Cardiac fibroblast (primary cell): ENCODE data around the gene SYTL2.

Experiments used
- DNase-seq, 2 donors: peaks; one replicate each; pipeline versions ENCODE4 v3.0.0 to v3.0.0-alpha.2; 2010; ENCODE audit warnings: low read depth in 2 of 2
- H3K4me3 ChIP-seq, 2 donors: replicated peaks in 1 of 2; 1 replicate in 1 of 2; 2 replicates in 1 of 2; pipeline ENCODE4 v1.5.1; 2011; ENCODE audit warnings: low read depth in 2 of 2, low read length in 2 of 2, mild to moderate bottlenecking in 2 of 2, moderate library complexity in 1 of 2
- CTCF ChIP-seq: IDR thresholded peaks from one replicate; pipeline ENCODE4 v1.5.1; 2011; ENCODE audit warnings: low read depth, mild to moderate bottlenecking, low read length, inconsistent platforms

SYTL2 gene

DNA sequence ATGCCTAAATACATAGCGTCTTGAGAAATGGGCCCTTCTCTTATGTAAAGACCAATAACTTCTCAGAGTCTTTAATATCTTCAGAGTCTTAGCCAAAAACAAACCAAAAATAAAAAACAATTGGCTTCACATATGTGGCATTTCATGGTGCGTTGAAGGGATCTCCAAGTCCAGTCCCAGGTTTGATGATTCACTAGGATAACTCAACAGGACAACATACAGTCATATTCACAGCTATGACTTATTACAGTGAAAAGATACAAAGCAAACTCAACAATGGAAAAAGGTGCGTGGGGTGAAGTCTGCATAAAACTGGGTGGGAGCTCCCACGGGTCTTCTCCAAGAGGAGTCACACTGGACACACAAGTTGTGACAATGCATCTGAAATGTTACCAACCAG lies 12.6 kb downstream of the SYTL2 start:
- no peak for DNase-seq
- TF ChIP-seq CTCF: no peak
- no peak overlapping the region for H3K4me3 ChIP-seq

GRCh38 chr11:85795712-85796487 lies 15.0 kb downstream of the SYTL2 start:
- no peak overlapping the region for H3K4me3 ChIP-seq
- DNase-seq: no peak
- TF ChIP-seq CTCF: no peak

GRCh38 chr11:85791409-85791990 lies 19.4 kb downstream of the SYTL2 start:
- DNase-seq: no peak
- no peak for TF ChIP-seq CTCF
- H3K4me3 ChIP-seq: no peak overlapping the region

GRCh38 chr11:85787809-85788760 lies 22.9 kb downstream of the SYTL2 start:
- no peak for TF ChIP-seq CTCF
- H3K4me3 ChIP-seq: no peak overlapping the region
- DNase-seq: no peak

GRCh38 chr11:85787168-85787567 lies 23.8 kb downstream of the SYTL2 start:
- no peak for TF ChIP-seq CTCF
- DNase-seq: no peak
- no peak overlapping the region for H3K4me3 ChIP-seq

DNA sequence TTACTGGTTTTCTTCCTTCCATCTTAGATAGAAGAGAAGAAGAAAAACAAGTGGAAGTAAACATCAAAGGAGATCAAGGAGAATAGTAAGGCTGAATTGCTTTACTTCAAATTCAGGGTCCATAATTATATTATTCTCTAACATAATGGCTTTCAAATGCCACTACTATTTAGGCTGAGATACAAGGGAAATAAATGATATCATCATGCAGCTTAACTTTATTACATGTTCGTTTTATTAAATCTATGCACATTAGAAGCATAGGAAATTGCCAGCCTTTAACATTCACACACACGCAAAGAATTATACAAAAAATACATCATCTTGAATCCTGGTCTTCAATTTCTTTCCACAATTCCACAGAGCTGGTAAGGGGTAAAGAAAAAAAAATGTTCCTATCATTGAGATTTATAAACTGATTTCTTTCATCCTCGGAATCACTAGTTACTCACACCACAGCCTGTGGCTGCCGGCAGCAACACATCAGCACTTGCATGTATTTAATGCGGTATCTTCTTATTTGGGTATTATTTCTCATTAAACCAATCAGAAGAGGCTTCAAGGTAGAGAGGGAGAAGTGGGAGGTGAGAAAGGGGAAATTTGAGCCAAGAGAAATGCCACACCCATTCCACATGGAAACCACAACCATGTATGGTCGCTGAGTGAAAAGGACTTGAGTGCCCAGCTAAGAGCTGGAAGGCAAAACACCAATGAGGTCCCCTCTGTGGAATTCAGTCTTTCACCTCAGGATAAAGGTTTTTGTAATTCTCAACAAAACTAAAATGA lies 26.3 kb downstream of the SYTL2 start:
- no peak for TF ChIP-seq CTCF
- DNase-seq: no peak
- no peak overlapping the region for H3K4me3 ChIP-seq
